ENCODE data around the gene SLC2A4. TPM values are rescaled to one million over a fixed set of nuclear protein-coding genes. Genes with fewer than 3 reads are reported as not detected.

The SLC2A4 gene
- total and polyA plus RNA-seq, 2 of the 4 experiments (the other 2 are of a cell fraction): 0.07 TPM; not detected in 1

- TF ChIP-seq CTCF (conservative IDR thresholded peaks at IDR 0.05; ENCODE audit: low read depth, low read length): no peak
Measured at GRCh38 chr17:7239091-7240027, 42.2 kb upstream of the SLC2A4 start, which contains the start of gene PHF23 (continued).

GRCh38 chr17:7240375-7240774, 41.1 kb upstream of the SLC2A4 start:
- ChIA-PET CTCF (no interaction called here), POLR2A (ENCODE audit: unreplicated experiment) (no interaction called here)
- peaks cover 32% of the 10 kb centered on the region for H3K36me3 ChIP-seq (ENCODE audit: control insufficient read depth, insufficient read depth, low read length)
- peak overlapping the region; percentile 100 for H2AK9ac ChIP-seq (replicated peaks; ENCODE audit: low read depth, low read length, poor library complexity)
- H3K9ac ChIP-seq (ENCODE audit: low read depth, low read length): no peak overlapping the region
- no peak overlapping the region for H3K23ac ChIP-seq (ENCODE audit: low read depth, low read length)
- H3K4me2 ChIP-seq (ENCODE audit: low read depth, low read length): peak overlapping the region; percentile 93; the same call in 1 of the 2 replicates
- dilution Hi-C loops (cut with HindIII; ENCODE audit: low sequenced_read_pairs, unreplicated experiment): no loop called here
- no CpG with 5 or more reads among the region's 4 CpGs for WGBS, 2 experiments (ENCODE audit: extremely low coverage in 2 of 2, insufficient read length in 1 of 2)
- ATAC-seq (ENCODE audit: low read depth) (no peak), DNase-seq (no peak)
- no peaks in the 10 kb centered on the region for H3K9me3 ChIP-seq (ENCODE audit: control insufficient read depth, insufficient read depth, low read length)
- intact Hi-C loops (cut with micrococcal nuclease): no loop called here
- H3K18ac ChIP-seq (ENCODE audit: low read depth, low read length): no peak overlapping the region
- no peak overlapping the region for H3K27ac ChIP-seq (ENCODE audit: insufficient read depth, low read length)
- no peak overlapping the region for H3K4ac ChIP-seq (ENCODE audit: low read depth, low read length)
- no peak overlapping the region for H3K4me3 ChIP-seq (ENCODE audit: insufficient read depth, low read depth, low read length)
- no peak overlapping the region for H2BK5ac ChIP-seq (ENCODE audit: low read depth, low read length, poor library complexity, severe bottlenecking)
- H3K27me3 ChIP-seq (ENCODE audit: control insufficient read depth, insufficient read depth, low read length): no peaks in the 10 kb centered on the region
- BruUV-seq (replicated peaks): no TSS peak
- H2BK15ac ChIP-seq (ENCODE audit: low read depth, low read length): no peak overlapping the region
- peaks cover 13 to 54% of the 10 kb centered on the region in 2 experiments for H3K79me1 ChIP-seq (ENCODE audit: low read depth in 1 of 2, low read length in 2 of 2)
- peaks cover 2% of the 10 kb centered on the region; the same call in 1 of the 2 replicates for H3K9me1 ChIP-seq (ENCODE audit: insufficient read depth, low read length)
- H4K20me1 ChIP-seq (ENCODE audit: insufficient read depth, low read length): peaks cover 26% of the 10 kb centered on the region
- H2BK20ac ChIP-seq (ENCODE audit: low read depth, low read length): no peak overlapping the region
- no peak overlapping the region for H4K91ac ChIP-seq (ENCODE audit: insufficient read depth, low read depth, low read length)
- no peak overlapping the region for H2AK5ac ChIP-seq (ENCODE audit: low read depth, low read length)
- H3K4me1 ChIP-seq (ENCODE audit: control insufficient read depth, insufficient read depth, low read length): peaks cover 10% of the 10 kb centered on the region
- no peak overlapping the region for H3K56ac ChIP-seq (ENCODE audit: extremely low read depth, insufficient read depth, low read length)
- in situ Hi-C loops (cut with MboI; ENCODE audit: low sequenced_read_pairs): loop anchor here (25.0 kb wide), 1 partner anchor 922 kb away; the partner anchor contains the start of genes PER1 and VAMP2
- H2BK120ac ChIP-seq (ENCODE audit: low read depth, low read length): no peak overlapping the region
- H3K14ac ChIP-seq (replicated peaks; ENCODE audit: low read depth, low read length): no peak overlapping the region
- H4K8ac ChIP-seq (ENCODE audit: low read depth in 2 of 2, low read length in 2 of 2): no peak overlapping the region
- H2AFZ ChIP-seq (replicated peaks; ENCODE audit: low read length, poor library complexity): no peak overlapping the region
- H4K5ac ChIP-seq (ENCODE audit: low read depth, low read length): no peak overlapping the region
- TF ChIP-seq RFX5 (IDR thresholded peaks at IDR 0.05; ENCODE audit: low read depth, low read length) (no peak), RCOR1 (IDR thresholded peaks at IDR 0.05; ENCODE audit: insufficient replicate concordance, low read length) (no peak), NFE2L2 (IDR thresholded peaks at IDR 0.05; ENCODE audit: low read depth, low read length) (no peak), MXI1 (IDR thresholded peaks at IDR 0.05; ENCODE audit: borderline replicate concordance, low read depth, low read length) (no peak), RAD21 (IDR thresholded peaks at IDR 0.05; ENCODE audit: low read length) (no peak), CTCF (conservative IDR thresholded peaks at IDR 0.05; ENCODE audit: low read depth, low read length) (no peak), USF2 (IDR thresholded peaks at IDR 0.05; ENCODE audit: low read depth, low read length) (no peak), MAZ (IDR thresholded peaks at IDR 0.05; ENCODE audit: borderline replicate concordance, low read depth, low read length) (no peak), BHLHE40 (IDR thresholded peaks at IDR 0.05; ENCODE audit: low read depth, low read length) (no peak)

Measured in IMR-90 (cell line).